Central memory CD8-positive, alpha-beta T cell (primary cell): Measurements from ENCODE around the gene ACE2.
A peak's percentile ranks its signal among the peaks of the same experiment; 100 is the strongest.
"Not testable (repeated sequence)": the region's sequence is repeated elsewhere in the genome, so short reads cannot be mapped to it uniquely, and the experiment has no call there.

ENCODE experiments used
- ATAC-seq: fragments of 150-1000 bp; cut with Tn5 transposase; replicated peaks from 2 replicates; pipeline ENCODE4 v1.10.0; 2022; ENCODE audit warnings: mild to moderate bottlenecking, moderate FRiP score, moderate number of reproducible peaks; ENCODE audit not compliant: poor library complexity, severe bottlenecking; ENCODE audit errors: extremely low read depth
- DNase-seq, 2 donors: peaks; one replicate each; pipeline ENCODE4 v3.0.0; 2021; ENCODE audit warnings: low spot score in 2 of 2
- H3K27ac Mint-ChIP-seq: one replicate; pipeline ENCODE4 v1.8.0; 2022; ENCODE audit warnings: low read depth, mild to moderate bottlenecking, moderate library complexity, mixed read lengths
- H3K27me3 Mint-ChIP-seq: one replicate; pipeline ENCODE4 v1.8.0; 2022; ENCODE audit warnings: mixed read lengths
- H3K36me3 Mint-ChIP-seq: one replicate; pipeline ENCODE4 v1.8.0; 2022; ENCODE audit warnings: mild to moderate bottlenecking, moderate library complexity, mixed read lengths; ENCODE audit not compliant: insufficient read depth
- H3K4me1 Mint-ChIP-seq: one replicate; pipeline ENCODE4 v1.8.0; 2022; ENCODE audit warnings: mixed read lengths
- H3K4me3 Mint-ChIP-seq: one replicate; pipeline ENCODE4 v1.8.0; 2022; ENCODE audit warnings: mild to moderate bottlenecking, moderate library complexity, mixed read lengths
- H3K9me3 Mint-ChIP-seq: one replicate; pipeline ENCODE4 v1.8.0; 2022; ENCODE audit warnings: mixed read lengths

ACE2 gene

GRCh38 chrX:15600745-15601144, at the start of gene ACE2:
Gene ACE2 (minus strand): TSS chrX:15600960. CDS start chrX:15600911, 49 bp downstream.
- Mint-ChIP-seq H3K4me1 (no peaks in the 10 kb centered on the region), H3K36me3 (peaks cover 3% of the 10 kb centered on the region), H3K9me3 (no peaks in the 10 kb centered on the region), H3K27me3 (peaks cover 49% of the 10 kb centered on the region), H3K27ac (no peak within 1 kb of the TSS), H3K4me3 (no peak within 1 kb of the TSS)
- no peak for DNase-seq
- ATAC-seq = no peak

GRCh38 chrX:15647510-15647909, 46.8 kb upstream of the ACE2 start:
- H3K4me1 Mint-ChIP-seq, DNase-seq, H3K36me3 Mint-ChIP-seq, H3K9me3 Mint-ChIP-seq, H3K27ac Mint-ChIP-seq, H3K4me3 Mint-ChIP-seq: not testable (repeated sequence)
- H3K27me3 Mint-ChIP-seq = peaks cover 22% of the 10 kb centered on the region
- ATAC-seq = peak; percentile 40

DNA sequence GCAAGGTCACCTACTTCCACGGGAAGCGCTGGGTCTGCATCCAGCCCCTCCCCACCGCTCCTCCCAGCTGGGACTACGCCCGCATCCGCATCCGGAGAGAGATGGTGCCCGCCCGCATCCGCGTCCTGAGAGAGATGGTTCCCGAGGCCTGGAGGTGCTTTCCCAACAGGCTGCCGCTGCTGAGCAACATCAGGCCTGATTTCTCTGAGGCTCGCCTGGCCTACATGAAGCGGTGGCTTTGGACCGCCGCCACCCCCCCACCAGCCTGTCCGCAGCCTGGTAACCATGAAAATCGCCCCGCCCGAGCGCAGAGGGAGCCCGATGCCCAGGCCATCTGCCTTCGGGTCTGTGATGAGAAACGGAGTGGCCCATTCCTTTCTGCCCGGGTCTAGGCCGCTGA, 45.8 kb upstream of the ACE2 start:
- H3K4me3 Mint-ChIP-seq = no peak overlapping the region
- ATAC-seq = no peak
- no peaks in the 10 kb centered on the region for H3K9me3 Mint-ChIP-seq
- H3K4me1 Mint-ChIP-seq = no peaks in the 10 kb centered on the region
- no peak for DNase-seq
- peaks cover 1% of the 10 kb centered on the region for H3K36me3 Mint-ChIP-seq
- H3K27me3 Mint-ChIP-seq = peaks cover 22% of the 10 kb centered on the region
- no peak overlapping the region for H3K27ac Mint-ChIP-seq

GRCh38 chrX:15646031-15646430, 45.3 kb upstream of the ACE2 start:
- ATAC-seq (no peak), DNase-seq (no peak)
- H3K9me3 Mint-ChIP-seq = no peaks in the 10 kb centered on the region
- H3K27ac Mint-ChIP-seq = no peak overlapping the region
- H3K36me3 Mint-ChIP-seq = peaks cover 1% of the 10 kb centered on the region
- no peaks in the 10 kb centered on the region for H3K4me1 Mint-ChIP-seq
- peaks cover 22% of the 10 kb centered on the region for H3K27me3 Mint-ChIP-seq
- no peak overlapping the region for H3K4me3 Mint-ChIP-seq

GRCh38 chrX:15645266-15645665, 44.5 kb upstream of the ACE2 start:
- DNase-seq (no peak), ATAC-seq (no peak)
- H3K4me1 Mint-ChIP-seq = no peaks in the 10 kb centered on the region
- no peak overlapping the region for H3K4me3 Mint-ChIP-seq
- H3K27ac Mint-ChIP-seq = no peak overlapping the region
- H3K9me3 Mint-ChIP-seq = no peaks in the 10 kb centered on the region
- peaks cover 22% of the 10 kb centered on the region for H3K27me3 Mint-ChIP-seq
- H3K36me3 Mint-ChIP-seq = peaks cover 1% of the 10 kb centered on the region

GRCh38 chrX:15644560-15644872, 43.8 kb upstream of the ACE2 start:
- H3K27ac Mint-ChIP-seq = no peak overlapping the region
- DNase-seq = no peak
- no peak overlapping the region for H3K4me3 Mint-ChIP-seq
- peaks cover 1% of the 10 kb centered on the region for H3K36me3 Mint-ChIP-seq
- no peaks in the 10 kb centered on the region for H3K9me3 Mint-ChIP-seq
- H3K4me1 Mint-ChIP-seq = no peaks in the 10 kb centered on the region
- no peak for ATAC-seq
- H3K27me3 Mint-ChIP-seq = peaks cover 22% of the 10 kb centered on the region

DNA sequence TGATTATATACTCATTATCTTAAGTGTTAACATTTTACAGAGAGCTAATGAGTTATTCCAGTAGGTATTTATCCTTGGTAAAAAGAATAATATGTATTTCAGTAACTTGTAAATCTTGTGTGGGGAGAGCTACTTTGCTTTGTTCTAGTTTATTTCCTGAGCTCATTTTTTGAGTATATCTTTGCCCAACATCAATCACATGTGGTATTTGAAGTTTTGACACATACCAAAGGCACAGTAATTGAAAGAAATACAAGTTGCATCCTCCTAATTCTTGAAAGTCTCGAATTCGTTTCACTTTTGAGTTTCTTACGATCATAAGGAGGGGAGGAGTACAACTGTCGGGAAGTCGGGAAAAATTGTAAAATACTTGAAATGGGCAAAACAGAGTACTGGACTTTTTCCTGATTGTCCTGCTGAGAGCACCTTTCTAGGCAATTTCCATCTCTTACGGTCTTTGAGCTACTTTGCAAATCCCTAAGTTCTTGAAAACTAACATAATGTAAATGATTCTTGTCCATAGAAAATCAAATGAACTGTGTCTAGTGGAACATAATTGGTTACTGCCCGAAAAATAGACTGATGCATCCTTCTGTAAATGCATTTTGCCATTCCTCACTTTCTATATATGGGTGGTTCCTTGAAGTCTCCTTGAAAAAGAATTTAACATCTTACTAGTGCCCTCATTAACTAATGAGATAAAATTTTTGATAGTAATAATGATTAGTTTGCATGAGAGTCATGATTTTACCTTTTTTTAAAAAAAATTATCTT, 43.2 kb upstream of the ACE2 start:
- Mint-ChIP-seq H3K9me3 (no peaks in the 10 kb centered on the region), H3K36me3 (peaks cover 1% of the 10 kb centered on the region), H3K4me3 (no peak overlapping the region), H3K27me3 (peaks cover 24% of the 10 kb centered on the region), H3K27ac (no peak overlapping the region), H3K4me1 (no peaks in the 10 kb centered on the region)
- ATAC-seq (no peak), DNase-seq (no peak)

DNA sequence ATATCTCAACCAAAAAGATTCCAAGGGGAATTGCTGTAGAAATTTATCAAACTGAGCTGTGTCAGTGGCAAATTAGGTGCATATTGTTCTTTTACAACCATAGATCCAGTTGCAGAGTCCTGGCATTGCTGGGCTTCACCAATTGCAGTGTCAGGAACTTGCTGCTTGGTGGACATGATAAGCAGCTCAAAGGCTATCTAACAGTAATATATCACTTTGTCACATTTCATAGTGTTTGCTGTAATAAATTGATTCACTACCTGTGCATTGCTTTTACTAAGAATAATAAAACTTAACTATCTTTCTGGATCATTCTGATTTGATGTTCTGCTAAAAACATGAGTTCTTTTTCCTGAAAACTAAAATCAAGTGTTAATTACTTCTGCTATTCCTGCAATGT, 30.9 kb upstream of the ACE2 start:
- H3K4me3 Mint-ChIP-seq = no peak overlapping the region
- H3K27ac Mint-ChIP-seq = no peak overlapping the region
- DNase-seq (no peak), ATAC-seq (no peak)
- H3K27me3 Mint-ChIP-seq = peaks cover 21% of the 10 kb centered on the region
- H3K4me1 Mint-ChIP-seq = no peaks in the 10 kb centered on the region
- no peaks in the 10 kb centered on the region for H3K36me3 Mint-ChIP-seq
- no peaks in the 10 kb centered on the region for H3K9me3 Mint-ChIP-seq

GRCh38 chrX:15623054-15623453, 22.3 kb upstream of the ACE2 start:
- DNase-seq (no peak), ATAC-seq (no peak)
- no peaks in the 10 kb centered on the region for H3K9me3 Mint-ChIP-seq
- H3K36me3 Mint-ChIP-seq = no peaks in the 10 kb centered on the region
- peaks cover 13% of the 10 kb centered on the region for H3K27me3 Mint-ChIP-seq
- no peak overlapping the region for H3K4me3 Mint-ChIP-seq
- H3K27ac Mint-ChIP-seq = no peak overlapping the region
- no peaks in the 10 kb centered on the region for H3K4me1 Mint-ChIP-seq

DNA sequence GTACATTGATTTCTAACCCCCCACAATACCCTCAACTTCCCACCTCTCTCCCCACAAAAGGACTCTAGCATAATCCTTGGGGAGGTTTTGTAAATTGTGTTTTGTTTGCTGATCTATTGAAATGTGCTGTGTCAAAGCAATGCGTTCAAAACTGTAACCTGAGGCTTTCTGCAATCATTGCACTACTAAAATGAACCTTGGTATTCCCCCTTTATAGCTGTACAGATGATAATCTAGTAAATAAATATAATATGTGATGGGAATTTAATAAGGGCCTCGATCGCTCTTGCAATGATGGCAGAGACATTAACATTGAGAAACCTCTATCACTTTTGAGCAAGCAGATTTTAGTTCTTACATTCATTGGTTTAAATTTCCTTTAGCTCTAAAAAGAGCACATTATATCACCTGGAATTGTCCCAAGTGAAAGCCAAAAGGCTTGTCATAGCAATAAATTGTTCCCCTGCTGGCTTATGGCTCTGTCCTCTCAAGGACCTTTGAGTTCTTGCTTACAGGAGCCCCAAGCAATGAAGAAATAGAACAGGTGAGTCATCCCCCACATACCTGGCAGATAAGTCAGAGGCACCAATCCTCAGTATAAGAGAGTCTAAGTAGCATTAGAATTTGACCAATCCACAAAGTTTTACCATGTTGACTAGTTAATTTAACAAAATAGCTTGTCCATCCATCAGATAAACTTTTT, 18.4 kb upstream of the ACE2 start:
- Mint-ChIP-seq H3K4me1 (no peaks in the 10 kb centered on the region), H3K36me3 (no peaks in the 10 kb centered on the region), H3K4me3 (no peak overlapping the region), H3K27me3 (peaks cover 29% of the 10 kb centered on the region), H3K27ac (no peak overlapping the region), H3K9me3 (no peaks in the 10 kb centered on the region)
- ATAC-seq (no peak), DNase-seq (no peak)

- no peaks in the 10 kb centered on the region for H3K36me3 Mint-ChIP-seq
- ATAC-seq (no peak), DNase-seq (no peak)
- no peak overlapping the region for H3K4me3 Mint-ChIP-seq
- no peaks in the 10 kb centered on the region for H3K4me1 Mint-ChIP-seq
- no peak overlapping the region for H3K27ac Mint-ChIP-seq
- no peaks in the 10 kb centered on the region for H3K9me3 Mint-ChIP-seq
- peaks cover 33% of the 10 kb centered on the region for H3K27me3 Mint-ChIP-seq
These were observed 16.4 kb upstream of the ACE2 start for GRCh38 chrX:15617111-15617510.

GRCh38 chrX:15616531-15616930, 15.8 kb upstream of the ACE2 start:
- no peak for DNase-seq
- no peak for ATAC-seq
- Mint-ChIP-seq H3K4me3 (no peak overlapping the region), H3K27ac (no peak overlapping the region), H3K36me3 (no peaks in the 10 kb centered on the region), H3K9me3 (no peaks in the 10 kb centered on the region), H3K27me3 (peaks cover 33% of the 10 kb centered on the region), H3K4me1 (no peaks in the 10 kb centered on the region)

DNA sequence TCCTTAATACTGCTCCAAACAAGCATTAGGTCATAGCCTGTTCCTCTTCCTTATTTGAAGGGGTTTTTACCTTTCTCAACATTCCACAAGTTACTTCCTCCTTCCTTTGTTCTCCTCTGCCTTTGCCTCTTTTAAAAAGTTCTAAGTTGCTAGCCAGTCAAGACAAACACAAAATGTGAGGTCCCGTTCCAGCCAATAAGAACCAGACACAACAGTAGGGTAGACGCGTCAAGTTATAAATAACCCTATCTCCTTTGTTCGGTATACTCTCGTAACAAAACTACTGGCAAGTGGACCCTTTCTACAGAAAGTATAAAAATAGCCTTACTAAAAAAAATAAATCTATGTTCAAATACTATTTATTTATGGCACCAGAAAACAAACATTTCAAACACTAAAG, 6.3 kb upstream of the ACE2 start:
- ATAC-seq = no peak
- Mint-ChIP-seq H3K27me3 (peaks cover 45% of the 10 kb centered on the region), H3K27ac (no peak overlapping the region)

More for the DNA sequence above, 6.3 kb upstream of the ACE2 start:
- H3K9me3 Mint-ChIP-seq = no peaks in the 10 kb centered on the region
- H3K4me3 Mint-ChIP-seq = no peak overlapping the region
- H3K36me3 Mint-ChIP-seq = no peaks in the 10 kb centered on the region
- no peak for DNase-seq
- no peaks in the 10 kb centered on the region for H3K4me1 Mint-ChIP-seq
